H9 (cell line): Measurements from ENCODE around the gene LMNTD1. TPM values are rescaled to one million over a fixed set of nuclear protein-coding genes. Genes with fewer than 3 reads are reported as not detected.

Experiments
- DNase-seq: peaks from one replicate; pipeline ENCODE4 v3.0.0-alpha.2; 2017
- H2AFZ ChIP-seq: one replicate; pipeline ENCODE4 v1.6.1; 2013; ENCODE audit warnings: mild to moderate bottlenecking, low read length, control low read depth, moderate library complexity
- H2AK5ac ChIP-seq: 2 replicates; pipeline ENCODE4 v1.6.1; 2013; ENCODE audit warnings: low read length, control low read depth, mixed read lengths; ENCODE audit not compliant: insufficient read length
- H2BK120ac ChIP-seq: one replicate; pipeline ENCODE4 v1.6.1; 2013; ENCODE audit warnings: low read depth, mild to moderate bottlenecking, low read length, control low read depth, inconsistent platforms; ENCODE audit not compliant: poor library complexity, severe bottlenecking
- H2BK12ac ChIP-seq: 2 replicates; pipeline ENCODE4 v1.6.1; 2013; ENCODE audit warnings: low read length, control low read depth, mixed read lengths, low read depth; ENCODE audit not compliant: insufficient read length
- H2BK15ac ChIP-seq: 2 replicates; pipeline ENCODE4 v1.6.1; 2013; ENCODE audit warnings: low read depth, low read length, control low read depth
- H2BK20ac ChIP-seq: one replicate; pipeline ENCODE4 v1.6.1; 2013; ENCODE audit warnings: low read depth, mild to moderate bottlenecking, low read length, control low read depth, inconsistent platforms; ENCODE audit not compliant: poor library complexity, severe bottlenecking
- H2BK5ac ChIP-seq: 2 replicates; pipeline ENCODE4 v1.6.1; 2013; ENCODE audit warnings: low read length, control low read depth, mixed read lengths; ENCODE audit not compliant: insufficient read length
- H3K14ac ChIP-seq: 2 replicates; pipeline ENCODE4 v1.6.1; 2013; ENCODE audit warnings: low read length, control low read depth; ENCODE audit not compliant: insufficient read depth
- H3K18ac ChIP-seq: 2 replicates; pipeline ENCODE4 v1.6.1; 2013; ENCODE audit warnings: low read depth, mild to moderate bottlenecking, mixed read lengths, low read length, control low read depth; ENCODE audit not compliant: insufficient read length
- H3K23ac ChIP-seq: 2 replicates; pipeline ENCODE4 v1.6.1; 2013; ENCODE audit warnings: low read length, control low read depth, mixed read lengths, low read depth; ENCODE audit not compliant: insufficient read length
- H3K23me2 ChIP-seq: 2 replicates; pipeline ENCODE4 v1.6.1; 2013; ENCODE audit warnings: low read depth, mild to moderate bottlenecking, mixed read lengths, low read length, control low read depth; ENCODE audit not compliant: insufficient read length, poor library complexity, severe bottlenecking
- H3K27ac ChIP-seq: 2 replicates; pipeline ENCODE4 v1.5.1; 2013; ENCODE audit warnings: low read length, control low read depth, mixed read lengths, low read depth; ENCODE audit not compliant: insufficient read length
- H3K27me3 ChIP-seq: 2 replicates; pipeline ENCODE4 v1.6.1; 2013; ENCODE audit warnings: low read length, control low read depth, inconsistent platforms; ENCODE audit not compliant: insufficient read depth
- H3K4ac ChIP-seq: 2 replicates; pipeline ENCODE4 v1.6.1; 2013; ENCODE audit warnings: low read depth, mild to moderate bottlenecking, control low read depth, inconsistent platforms, low read length, moderate library complexity
- H3K4me1 ChIP-seq: 2 replicates; pipeline ENCODE4 v1.6.1; 2013; ENCODE audit warnings: low read length, control low read depth, inconsistent platforms; ENCODE audit not compliant: insufficient read depth
- H3K4me2 ChIP-seq: 2 replicates; pipeline ENCODE4 v1.6.1; 2013; ENCODE audit warnings: low read length, control low read depth, mixed read lengths; ENCODE audit not compliant: insufficient read length, insufficient read depth
- H3K56ac ChIP-seq: 2 replicates; pipeline ENCODE4 v1.6.1; 2013; ENCODE audit warnings: low read depth, mild to moderate bottlenecking, mixed read lengths, low read length, control low read depth; ENCODE audit not compliant: insufficient read length
- H3K79me1 ChIP-seq: 2 replicates; pipeline ENCODE4 v1.6.1; 2013; ENCODE audit warnings: low read depth, mild to moderate bottlenecking, moderate library complexity, low read length, control low read depth, inconsistent platforms; ENCODE audit not compliant: insufficient read depth, poor library complexity, severe bottlenecking
- H3K79me2 ChIP-seq: 2 replicates; pipeline ENCODE4 v1.6.1; 2013; ENCODE audit warnings: low read length, control low read depth, inconsistent platforms; ENCODE audit not compliant: insufficient read depth
- H3K9ac ChIP-seq: 2 replicates; pipeline ENCODE4 v1.6.1; 2013; ENCODE audit warnings: low read length, control low read depth, mixed read lengths; ENCODE audit not compliant: insufficient read length; ENCODE audit errors: extremely low read depth
- H3K9me3 ChIP-seq: one replicate; pipeline ENCODE4 v1.6.1; 2013; ENCODE audit warnings: low read depth, low read length, inconsistent platforms; ENCODE audit not compliant: control insufficient read depth
- H3T11ph ChIP-seq: one replicate; pipeline ENCODE4 v1.6.1; 2013; ENCODE audit warnings: mild to moderate bottlenecking, low read length, control low read depth, inconsistent platforms
- H4K20me1 ChIP-seq: one replicate; pipeline ENCODE4 v1.6.1; 2013; ENCODE audit not compliant: control insufficient read depth, insufficient read length, insufficient read depth
- H4K5ac ChIP-seq: 2 replicates; pipeline ENCODE4 v1.6.1; 2013; ENCODE audit warnings: low read depth, mild to moderate bottlenecking, mixed read lengths, low read length, control low read depth; ENCODE audit not compliant: insufficient read length
- H4K8ac ChIP-seq: replicated peaks from 2 replicates; pipeline ENCODE4 v1.6.1; 2013; ENCODE audit warnings: low read length, control low read depth, mixed read lengths, low read depth; ENCODE audit not compliant: insufficient read length
- H4K91ac ChIP-seq: 2 replicates; pipeline ENCODE4 v1.6.1; 2013; ENCODE audit warnings: low read depth, mild to moderate bottlenecking, moderate library complexity, mixed read lengths, low read length, control low read depth; ENCODE audit not compliant: insufficient read length
- H3K27ac Mint-ChIP-seq, 3 experiments: 2 replicates in 2 of 3; 3 replicates in 1 of 3; pipeline ENCODE4 v1.8.0; 2020 to 2021; ENCODE audit warnings: mixed read lengths in 3 of 3, mild to moderate bottlenecking in 1 of 3, moderate library complexity in 1 of 3
- H3K27me3 Mint-ChIP-seq: 2 replicates; pipeline ENCODE4 v1.8.0; 2021; ENCODE audit warnings: low read depth, mild to moderate bottlenecking, moderate library complexity, mixed read lengths
- H3K36me3 Mint-ChIP-seq, 3 experiments: 2 replicates in 2 of 3; 3 replicates in 1 of 3; pipeline ENCODE4 v1.8.0; 2020 to 2021; ENCODE audit warnings: low read depth in 3 of 3, mixed read lengths in 3 of 3; ENCODE audit not compliant: insufficient read depth in 1 of 3
- H3K4me1 Mint-ChIP-seq, 2 experiments: 2 replicates each; pipeline ENCODE4 v1.8.0; 2020; ENCODE audit warnings: mixed read lengths in 2 of 2
- H3K4me3 Mint-ChIP-seq, 2 experiments: 2 replicates in 1 of 2; 3 replicates in 1 of 2; pipeline ENCODE4 v1.8.0; 2020 to 2021; ENCODE audit warnings: mild to moderate bottlenecking in 2 of 2, mixed read lengths in 2 of 2, moderate library complexity in 1 of 2
- H3K9me3 Mint-ChIP-seq, 2 experiments: 2 replicates in 1 of 2; 3 replicates in 1 of 2; pipeline ENCODE4 v1.8.0; 2020; ENCODE audit warnings: mild to moderate bottlenecking in 2 of 2, mixed read lengths in 2 of 2, moderate library complexity in 1 of 2
- WGBS: extraction: QIAGEN DNeasy Blood & Tissue Kit; methylation state at CpG from one replicate; pipeline ENCODE4 v1.1.7; 2013; ENCODE audit warnings: missing lambda C conversion rate, low lambda C conversion rate, mixed read lengths; ENCODE audit not compliant: insufficient read length; ENCODE audit errors: extremely low coverage; 5-methylcytosine and 5-hydroxymethylcytosine counted together
- total RNA-seq: library from RNA; stranded (reverse); gene quantifications from 2 replicates; pipeline ENCODE4 v1.2.1, GENCODE V29; 2021
- TF ChIP-seq, protein P1 (sequence below): fragments of 200-600 bp; sonication (generic); conservative IDR thresholded peaks from 3 replicates; pipeline ENCODE4 v1.8.0; 2021; ENCODE audit warnings: antibody characterized with exemption, mild to moderate bottlenecking

Gene LMNTD1
- total RNA-seq, 1 experiment from 2014 or later: not detected

GRCh38 chr12:25455696-25456095 is 97.4 kb downstream of the LMNTD1 start:
- H4K8ac ChIP-seq: no peak overlapping the region
- H3K4me2 ChIP-seq: no peak overlapping the region
- no peak overlapping the region for H2AK5ac ChIP-seq
- Mint-ChIP-seq H3K4me1 (no peaks in the 10 kb centered on the region), H3K4me3 (no peak overlapping the region), H3K27ac (no peak overlapping the region), H3K36me3 (no peaks in the 10 kb centered on the region; a peak in 1 of 7 replicates), H3K9me3 (peaks cover 0 to 5% of the 10 kb centered on the region in 2 experiments; a peak in 4 of 5 replicates), H3K27me3 (no peaks in the 10 kb centered on the region)
- H3K14ac ChIP-seq: no peak overlapping the region
- no peaks in the 10 kb centered on the region for H3K79me2 ChIP-seq
- H2BK20ac ChIP-seq: no peak overlapping the region
- no peak overlapping the region for H4K91ac ChIP-seq
- no peak overlapping the region for H3K9ac ChIP-seq
- H3K4me1 ChIP-seq: no peaks in the 10 kb centered on the region
- TF ChIP-seq, protein P1, sequence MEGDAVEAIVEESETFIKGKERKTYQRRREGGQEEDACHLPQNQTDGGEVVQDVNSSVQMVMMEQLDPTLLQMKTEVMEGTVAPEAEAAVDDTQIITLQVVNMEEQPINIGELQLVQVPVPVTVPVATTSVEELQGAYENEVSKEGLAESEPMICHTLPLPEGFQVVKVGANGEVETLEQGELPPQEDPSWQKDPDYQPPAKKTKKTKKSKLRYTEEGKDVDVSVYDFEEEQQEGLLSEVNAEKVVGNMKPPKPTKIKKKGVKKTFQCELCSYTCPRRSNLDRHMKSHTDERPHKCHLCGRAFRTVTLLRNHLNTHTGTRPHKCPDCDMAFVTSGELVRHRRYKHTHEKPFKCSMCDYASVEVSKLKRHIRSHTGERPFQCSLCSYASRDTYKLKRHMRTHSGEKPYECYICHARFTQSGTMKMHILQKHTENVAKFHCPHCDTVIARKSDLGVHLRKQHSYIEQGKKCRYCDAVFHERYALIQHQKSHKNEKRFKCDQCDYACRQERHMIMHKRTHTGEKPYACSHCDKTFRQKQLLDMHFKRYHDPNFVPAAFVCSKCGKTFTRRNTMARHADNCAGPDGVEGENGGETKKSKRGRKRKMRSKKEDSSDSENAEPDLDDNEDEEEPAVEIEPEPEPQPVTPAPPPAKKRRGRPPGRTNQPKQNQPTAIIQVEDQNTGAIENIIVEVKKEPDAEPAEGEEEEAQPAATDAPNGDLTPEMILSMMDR: no peak
- WGBS: no CpG with 5 or more reads among the region's 2 CpGs
- no peak overlapping the region for H3K27ac ChIP-seq
- H4K5ac ChIP-seq: no peak overlapping the region
- H3K23me2 ChIP-seq: no peaks in the 10 kb centered on the region
- no peak overlapping the region for H2BK12ac ChIP-seq
- H3K79me1 ChIP-seq: no peaks in the 10 kb centered on the region
- DNase-seq: no peak
- H3K18ac ChIP-seq: no peak overlapping the region
- H2BK5ac ChIP-seq: no peak overlapping the region
- H2AFZ ChIP-seq: no peak overlapping the region
- H4K20me1 ChIP-seq: no peaks in the 10 kb centered on the region
- no peak overlapping the region for H3K23ac ChIP-seq
- no peak overlapping the region for H3K56ac ChIP-seq
- no peak overlapping the region for H2BK15ac ChIP-seq
- no peak overlapping the region for H3K4ac ChIP-seq
- H3K27me3 ChIP-seq: no peaks in the 10 kb centered on the region
- no peaks in the 10 kb centered on the region for H3K9me3 ChIP-seq
- H2BK120ac ChIP-seq: no peak overlapping the region
- H3T11ph ChIP-seq: no peak overlapping the region
